Heart right ventricle (tissue), 16 donors: ENCODE measurements around the gene ZNF75A. TPM values are rescaled to one million over a fixed set of nuclear protein-coding genes. Genes with fewer than 3 reads are reported as not detected.

ENCODE experiments used
- ATAC-seq, 8 donors: fragments of 200-7000 bp; cut with Tn5 transposase; one replicate each; pipeline ENCODE4 v1.9.1; 2020; ENCODE audit warnings: mild to moderate bottlenecking in 8 of 8, moderate library complexity in 8 of 8, moderate number of reproducible peaks in 1 of 8
- DNase-seq, 2 donors: peaks; one replicate each; pipeline ENCODE4 v3.0.0-alpha.2; 2020
- H3K27ac ChIP-seq, 10 donors: fragments of 200-600 bp; sonication (generic) in 2 of 10; one replicate each; pipeline versions ENCODE4 v1.5.0 to v1.8.0; 2020 to 2022; ENCODE audit warnings: mild to moderate bottlenecking in 3 of 10
- H3K27me3 ChIP-seq, 7 donors: fragments of 200-600 bp; one replicate each; pipeline ENCODE4 v1.8.0; 2021 to 2022; ENCODE audit warnings: mild to moderate bottlenecking in 2 of 7
- H3K36me3 ChIP-seq, 9 donors: fragments of 200-600 bp; sonication (generic) in 1 of 9; one replicate each; pipeline versions ENCODE4 v1.5.0 to v1.8.0; 2020 to 2022; ENCODE audit warnings: mild to moderate bottlenecking in 2 of 9
- H3K4me1 ChIP-seq, 9 donors: fragments of 200-600 bp; sonication (generic) in 1 of 9; one replicate each; pipeline versions ENCODE4 v1.5.0 to v1.8.0; 2020 to 2022; ENCODE audit warnings: mild to moderate bottlenecking in 4 of 9
- H3K4me3 ChIP-seq, 10 donors: fragments of 200-600 bp; sonication (generic) in 2 of 10; one replicate each; pipeline versions ENCODE4 v1.5.0 to v1.8.0; 2020 to 2022; ENCODE audit warnings: mild to moderate bottlenecking in 7 of 10, moderate library complexity in 2 of 10
- H3K9me3 ChIP-seq, 11 donors: fragments of 200-600 bp in 10 of 11; sonication (generic) in 2 of 11; one replicate each; pipeline versions ENCODE4 v1.5.0 to v1.8.0; 2013 to 2022; ENCODE audit warnings: mild to moderate bottlenecking in 2 of 11, control low read depth in 1 of 11, moderate library complexity in 1 of 11
- WGBS, 2 donors: extraction: QIAGEN DNeasy Blood & Tissue Kit; methylation state at CpG; one replicate each; pipeline ENCODE4 v1.1.7; 2013; ENCODE audit warnings: inconsistent platforms in 1 of 2; 5-methylcytosine and 5-hydroxymethylcytosine counted together
- intact Hi-C, 10 donors: fragments of 100-400 bp; cut with DNase I; formaldehyde crosslinking; loops; one replicate each; pipeline versions ENCODE4 v1.11.1 to v1.14.2; 2022
- polyA plus RNA-seq, 2 donors: library from polyadenylated mRNA; stranded (reverse); fragments of 200-250 nt; gene quantifications; one replicate each; pipeline ENCODE4 v1.2.3, GENCODE V29; 2013
- total RNA-seq, 10 donors: library from RNA; stranded (reverse); fragmentation: NEBNext Ultra II Directional in 3 of 10; extraction: Animal tissue kit (Norgen Biotek cat#: 25700) in 3 of 10; gene quantifications; one replicate each; pipeline versions ENCODE4 v1.2.1 to v1.2.4, GENCODE V29; 2021 to 2023
- TF ChIP-seq, protein P1 (sequence below), 9 donors: fragments of 200-600 bp; sonication (generic) in 2 of 9; IDR thresholded peaks; one replicate each; pipeline versions ENCODE4 v1.5.0 to v1.8.0; 2021 to 2022; ENCODE audit warnings: antibody characterized with exemption in 9 of 9, mild to moderate bottlenecking in 5 of 9, moderate library complexity in 1 of 9
- donor health status: Arrhythmogenic right ventricular cardiomyopathy.
- donor health status: ischemic (EF 13 %, LVEDD 7.1; RV severe dilation, severe dysfunction).
- donor health status: healthy with polysubstance abuse.
- donor health status: DM: no; HTN: yes; CAD: no.
- donor health status: DM: no; HTN: no; CAD: no.
- donor health status: ischemic (EF 25% LVEDD 6.9; RV normal size, moderate dysfunction).
- donor health status: ischemic (EF 25% LVEDD 5.7; RV mildly dilated, moderate dysfunction).
- donor health status: healthy.
- donor health status: DM: yes; HTN: yes; CAD: no.
- donor health status: Ischemic cardiomyopathy.
- donor health status: ischemic (EF 35%, LVEDD 5.7; RV mildly dilated, moderate dysfunction).
- donor health status: nonischemic (EF 11% LVEDD 7.7; RV severe dilation, severe dysfunction).
- donor health status: DM: yes; HTN: yes; CAD: no.
- donor health status: PGD.
- donor health status: ischemic (EF 29% LVEDD 5.4; RV normal size, mild dysfunction).
- donor health status: nonischemic (EF 23%, LVEDD 6.1; RV moderate dilation, normal function).

The ZNF75A gene
- total and polyA plus RNA-seq, 12 donors: 9.1 to 33.9 (median 21.6) TPM

DNA sequence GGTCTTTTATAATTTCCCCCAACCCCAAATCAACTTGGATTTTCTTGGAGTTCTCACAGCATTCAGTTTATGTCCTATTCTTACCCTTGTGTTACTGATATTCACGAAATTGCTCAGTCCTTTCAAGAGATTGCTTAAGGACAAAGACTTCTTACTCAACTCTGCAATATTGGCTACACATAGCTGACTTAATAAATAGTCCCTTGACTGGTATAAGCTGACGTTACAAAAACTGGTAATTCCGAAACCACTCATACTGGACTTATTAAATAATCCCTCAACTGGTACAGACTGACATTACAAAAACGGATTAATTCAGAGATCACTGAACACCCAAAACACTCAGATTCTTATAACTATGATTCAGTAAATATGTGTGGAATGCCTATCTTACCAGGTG is 927 bp upstream of the ZNF75A start:
- Histone ChIP-seq H3K27ac (peak overlapping the region in 8 of 10 donors; percentile 84 to 98 (median 93)), H3K9me3 (peaks cover 0 to 91% (median 41%) of the 10 kb centered on the region in 11 donors), H3K27me3 (no peaks in the 10 kb centered on the region), H3K4me1 (peaks cover 0 to 27% (median 17%) of the 10 kb centered on the region in 9 donors), H3K4me3 (peak overlapping the region; percentile 49 to 89 (median 69)), H3K36me3 (peaks cover 0 to 74% (median 33%) of the 10 kb centered on the region in 9 donors)
- ATAC-seq (no peak), DNase-seq (no peak)
- WGBS, 2 donors: 65 to 72% methylated on average over 4 of the region's 4 CpGs
- intact Hi-C loops: loop anchor here in 5 of 10 donors (2.0 to 10.0 kb wide), 7 partner anchors 22 to 200 kb away; partner anchors contain the start of genes CLUAP1 (in 2 of the 5), ZNF174 (in 1 of the 5), ZNF263 (in 1 of the 5) and ZSCAN32 (in 1 of the 5)
- TF ChIP-seq, protein P1, sequence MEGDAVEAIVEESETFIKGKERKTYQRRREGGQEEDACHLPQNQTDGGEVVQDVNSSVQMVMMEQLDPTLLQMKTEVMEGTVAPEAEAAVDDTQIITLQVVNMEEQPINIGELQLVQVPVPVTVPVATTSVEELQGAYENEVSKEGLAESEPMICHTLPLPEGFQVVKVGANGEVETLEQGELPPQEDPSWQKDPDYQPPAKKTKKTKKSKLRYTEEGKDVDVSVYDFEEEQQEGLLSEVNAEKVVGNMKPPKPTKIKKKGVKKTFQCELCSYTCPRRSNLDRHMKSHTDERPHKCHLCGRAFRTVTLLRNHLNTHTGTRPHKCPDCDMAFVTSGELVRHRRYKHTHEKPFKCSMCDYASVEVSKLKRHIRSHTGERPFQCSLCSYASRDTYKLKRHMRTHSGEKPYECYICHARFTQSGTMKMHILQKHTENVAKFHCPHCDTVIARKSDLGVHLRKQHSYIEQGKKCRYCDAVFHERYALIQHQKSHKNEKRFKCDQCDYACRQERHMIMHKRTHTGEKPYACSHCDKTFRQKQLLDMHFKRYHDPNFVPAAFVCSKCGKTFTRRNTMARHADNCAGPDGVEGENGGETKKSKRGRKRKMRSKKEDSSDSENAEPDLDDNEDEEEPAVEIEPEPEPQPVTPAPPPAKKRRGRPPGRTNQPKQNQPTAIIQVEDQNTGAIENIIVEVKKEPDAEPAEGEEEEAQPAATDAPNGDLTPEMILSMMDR (IDR thresholded peaks at IDR 0.05): no peak

GRCh38 chr16:3306078-3306477 is 781 bp downstream of the ZNF75A start:
- Histone ChIP-seq H3K27ac (peak overlapping the region; percentile 82 to 98 (median 93)), H3K4me3 (peak overlapping the region; percentile 49 to 89 (median 69)), H3K4me1 (peaks cover 0 to 27% (median 17%) of the 10 kb centered on the region in 9 donors), H3K9me3 (peaks cover 0 to 91% (median 29%) of the 10 kb centered on the region in 11 donors), H3K27me3 (no peaks in the 10 kb centered on the region), H3K36me3 (peaks cover 0 to 72% (median 35%) of the 10 kb centered on the region in 9 donors)
- no peak for DNase-seq
- intact Hi-C loops: loop anchor here in 5 of 10 donors (5.0 to 10.0 kb wide), 5 partner anchors 44 to 199 kb away; partner anchors contain the start of genes ZNF174 (in 3 of the 5), ZSCAN32 (in 3 of the 5) and CLUAP1 (in 2 of the 5)
- WGBS, 2 donors: 56 to 58% methylated on average over 11 of the region's 11 CpGs
- TF ChIP-seq, protein P1 (IDR thresholded peaks at IDR 0.05): no peak
- no peak for ATAC-seq

GRCh38 chr16:3311496-3311895 is 6.2 kb downstream of the ZNF75A start:
- peaks cover 0 to 100% (median 62%) of the 10 kb centered on the region in 11 donors for H3K9me3 ChIP-seq
- H3K4me1 ChIP-seq: peaks cover 0 to 10% (median 6%) of the 10 kb centered on the region in 9 donors
- no peak overlapping the region for H3K27ac ChIP-seq
- no peak for DNase-seq
- no peaks in the 10 kb centered on the region for H3K27me3 ChIP-seq
- peaks cover 4 to 95% (median 59%) of the 10 kb centered on the region in 9 donors for H3K36me3 ChIP-seq
- ATAC-seq: peak in 1 of 8 donors; percentile 4
- no peak overlapping the region for H3K4me3 ChIP-seq
- TF ChIP-seq, protein P1 (IDR thresholded peaks at IDR 0.05): no peak
- intact Hi-C loops: loop anchor here in 4 of 10 donors (10.0 kb wide), 4 partner anchors 63 to 123 kb away; partner anchors contain the start of genes ZNF174 (in 1 of the 4) and ZSCAN32 (in 1 of the 4)
- WGBS, 2 donors: 97% methylated on average over 4 of the region's 4 CpGs

- TF ChIP-seq, protein P1 (IDR thresholded peaks at IDR 0.05): no peak
- Histone ChIP-seq H3K4me1 (no peaks in the 10 kb centered on the region), H3K4me3 (no peak overlapping the region), H3K27ac (no peak overlapping the region), H3K27me3 (no peaks in the 10 kb centered on the region), H3K36me3 (peaks cover 12 to 79% (median 52%) of the 10 kb centered on the region in 9 donors), H3K9me3 (peaks cover 5 to 100% (median 98%) of the 10 kb centered on the region in 11 donors)
- DNase-seq (no peak), ATAC-seq (no peak)
- intact Hi-C loops: loop anchor here in 5 of 10 donors (5.0 to 10.0 kb wide), 5 partner anchors 57 to 117 kb away; partner anchors contain the start of genes ZNF174 (in 1 of the 5) and ZSCAN32 (in 1 of the 5)
- 95 to 100% methylated on average over 3 of the region's 3 CpGs for WGBS, 2 donors
These were observed 12.2 kb downstream of the ZNF75A start for GRCh38 chr16:3317315-3317999.
